ENCODE measurements around the gene XPC.
"Not testable (repeated sequence)": the region's sequence is repeated elsewhere in the genome, so short reads cannot be mapped to it uniquely, and the experiment has no call there.

The XPC gene

DNA sequence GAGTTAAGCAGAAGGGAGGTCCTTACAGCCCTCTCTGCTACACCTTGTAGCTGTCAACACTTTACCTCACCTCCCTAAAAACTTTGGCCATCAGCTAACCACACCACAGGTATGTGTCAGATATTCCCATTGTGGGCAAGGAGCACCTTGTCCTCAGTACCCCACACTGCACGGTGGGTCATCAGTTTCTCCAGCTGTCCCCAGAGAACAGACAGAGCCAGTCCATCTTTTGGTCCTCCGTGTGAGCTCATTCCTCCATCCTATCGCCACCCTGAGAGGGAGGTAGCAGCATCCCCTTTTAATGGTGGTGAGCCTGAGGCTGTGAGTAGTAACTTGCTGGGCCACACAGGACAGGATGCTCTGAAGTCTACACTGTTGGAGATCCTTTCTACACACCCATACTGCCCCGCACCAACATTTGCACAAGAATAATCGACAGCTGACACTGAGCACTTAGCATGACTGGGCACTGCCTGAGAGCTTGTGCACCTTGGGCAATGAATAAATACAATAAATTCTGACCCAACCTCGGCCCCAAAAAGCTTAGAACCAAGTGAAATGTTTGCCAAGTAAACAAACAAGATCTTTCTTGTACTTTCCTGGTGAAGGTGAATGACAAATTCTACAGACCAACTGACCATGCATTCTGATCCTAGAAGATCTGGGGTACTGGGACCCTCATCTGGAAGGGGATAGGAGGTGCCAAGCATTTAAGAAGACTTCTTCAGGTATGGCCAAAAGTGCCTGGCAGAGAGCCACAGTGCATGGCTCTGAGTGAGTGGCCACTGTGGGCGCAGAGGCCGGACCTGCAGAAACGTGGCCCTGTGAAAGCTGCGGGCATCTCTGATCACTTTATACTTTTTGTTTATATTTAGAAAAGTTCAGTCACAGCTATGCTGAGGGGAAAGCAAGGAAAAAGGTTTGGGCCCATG is 60.7 kb downstream of the XPC start:
- DNase-seq: no peak

DNA sequence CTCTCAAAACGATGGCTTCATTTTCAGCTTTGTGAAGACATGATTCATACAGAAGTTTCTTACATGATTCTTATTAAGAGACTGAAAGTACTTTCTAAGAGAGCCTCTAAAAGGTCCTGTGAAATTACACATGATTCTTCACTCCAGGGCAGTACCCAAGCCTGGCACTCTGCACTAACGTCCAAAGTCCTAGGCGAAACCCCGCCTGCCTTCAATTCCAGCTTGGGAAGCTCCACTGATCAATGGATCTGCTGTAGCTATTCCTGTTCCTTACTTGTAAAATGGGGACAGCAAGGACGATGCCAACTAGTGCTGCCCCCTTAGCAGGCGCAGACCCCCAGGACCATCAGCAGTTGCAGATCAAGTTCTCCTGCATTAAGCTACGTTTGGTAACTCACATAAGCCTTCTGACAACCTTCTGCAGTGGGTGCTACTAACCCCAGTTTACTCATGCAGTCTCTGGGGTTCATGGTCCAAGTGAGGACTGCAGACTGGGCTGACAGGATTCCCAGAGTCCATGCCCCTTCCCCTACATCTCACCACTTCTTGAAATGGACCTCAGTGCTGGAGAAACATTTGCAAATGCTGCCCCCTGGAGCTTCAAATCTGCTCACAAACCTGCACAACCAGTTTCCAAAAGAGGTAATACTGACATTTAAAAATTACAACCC is 64.3 kb downstream of the XPC start:
- no peak for DNase-seq

DNA sequence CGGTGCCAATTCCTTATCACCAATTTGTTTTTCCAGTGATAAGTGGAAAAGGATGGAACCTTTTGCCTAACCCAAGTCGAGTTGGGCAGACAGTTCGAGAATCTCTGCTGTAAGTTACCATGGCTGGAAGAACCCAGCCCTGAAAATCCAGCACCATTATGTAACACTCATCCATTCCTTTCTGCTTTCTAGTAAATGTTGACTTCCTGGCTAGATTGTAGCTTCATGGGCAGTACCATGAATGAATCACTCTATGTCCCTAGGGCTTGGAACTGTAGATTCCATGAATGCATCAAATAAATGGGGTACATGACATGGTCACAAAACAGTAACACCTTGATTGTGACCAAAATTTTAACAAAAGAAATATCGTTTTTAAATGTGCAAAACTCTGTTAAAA is 67.7 kb downstream of the XPC start:
- DNase-seq: no peak

DNA sequence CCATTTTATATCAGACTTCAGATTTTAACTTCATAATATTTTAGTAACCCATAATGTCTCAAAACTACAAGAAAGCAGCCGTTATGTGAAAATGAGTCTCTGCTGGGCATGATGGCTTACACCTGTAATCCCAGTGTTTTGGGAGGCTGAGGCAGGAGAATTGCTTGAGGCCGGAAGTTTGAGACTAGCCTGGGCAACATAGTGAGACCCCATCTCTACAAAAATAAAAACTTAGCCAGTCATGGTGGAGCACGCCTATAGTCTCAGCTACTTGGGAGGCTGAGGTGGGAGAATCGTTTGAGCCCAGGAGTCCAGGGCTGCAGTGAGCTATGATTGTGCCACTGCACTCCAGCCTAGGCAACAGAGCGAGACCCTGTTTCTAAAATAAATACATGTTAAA is 68.6 kb downstream of the XPC start:
- DNase-seq: not testable (repeated sequence)

DNA sequence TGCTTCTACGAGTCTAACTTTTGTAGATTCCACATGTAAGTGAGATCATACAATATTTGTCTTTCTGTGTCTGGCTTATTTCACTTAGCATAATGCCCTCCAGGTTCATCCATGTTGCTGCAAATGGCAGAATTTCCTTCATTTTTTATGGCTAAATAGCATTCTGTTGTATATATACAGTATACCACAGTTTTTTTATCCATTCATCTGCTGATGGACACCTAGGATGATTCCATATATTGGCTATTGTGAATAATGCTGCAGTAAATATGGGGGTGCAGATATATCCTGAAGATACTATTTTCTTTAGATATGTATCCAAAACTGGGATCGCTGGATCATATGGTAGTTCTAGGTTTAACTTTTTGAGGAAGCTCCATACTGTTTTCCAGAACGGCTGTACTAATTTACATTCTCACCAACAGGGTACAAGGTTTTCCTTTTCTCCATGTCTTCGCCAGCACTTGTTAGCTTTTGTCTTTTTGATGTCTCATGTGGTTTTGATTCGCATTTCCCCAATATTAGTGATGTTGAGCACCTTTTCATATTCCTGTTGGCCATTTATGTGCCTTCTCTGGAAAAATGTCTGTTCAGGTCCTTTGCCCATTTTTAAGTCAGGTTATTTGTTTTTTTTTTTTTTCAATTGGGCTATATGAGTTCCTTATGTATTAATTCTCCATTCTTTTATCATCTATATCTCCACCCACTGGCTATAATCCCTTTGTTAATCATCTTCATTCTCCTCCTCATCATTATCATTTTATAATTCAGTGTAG is 80.6 kb downstream of the XPC start:
- no peak for DNase-seq

DNA sequence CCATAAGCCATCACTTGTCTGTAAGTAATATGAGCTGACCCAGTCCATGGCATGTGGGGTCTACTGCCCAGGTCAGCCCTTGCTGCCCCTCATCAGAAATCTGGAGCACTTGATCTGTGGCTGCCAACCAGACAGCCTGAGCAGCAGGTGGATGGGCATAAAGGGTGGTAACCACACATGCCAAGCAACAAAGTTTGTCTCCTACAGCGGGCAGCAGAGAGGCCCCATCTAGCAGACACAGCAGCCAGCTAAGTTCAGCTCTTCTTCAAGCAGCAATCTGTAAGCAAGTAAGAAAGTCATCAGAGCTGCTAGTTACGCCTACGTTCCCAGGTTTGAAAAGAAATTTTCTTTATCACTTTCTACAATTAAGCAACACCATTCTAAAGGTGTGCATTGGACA is 81.7 kb downstream of the XPC start:
- no peak for DNase-seq

All from stimulated activated naive CD4-positive, alpha-beta T cell treated with Interleukin-2 at 50 U/mL for 16 hours (primary cell).